GM12891 (cell line): ENCODE results near the gene L3MBTL2.

Experiments used
- PAX5 ChIP-seq: IDR thresholded peaks from 2 replicates; pipeline ENCODE4 v1.6.1; 2011; ENCODE audit warnings: low read length, moderate library complexity, mild to moderate bottlenecking; ENCODE audit not compliant: insufficient read depth, severe bottlenecking
- POLR2A ChIP-seq: IDR thresholded peaks from 2 replicates; pipeline ENCODE4 v1.6.1; 2011; ENCODE audit warnings: low read depth, low read length, control low read depth
- POLR2AphosphoS5 ChIP-seq: IDR thresholded peaks from 2 replicates; pipeline ENCODE4 v1.6.1; 2011; ENCODE audit warnings: low read depth, low read length, control low read depth
- SPI1 ChIP-seq: IDR thresholded peaks from 2 replicates; pipeline ENCODE4 v1.6.1; 2011; ENCODE audit warnings: low read depth, low read length, control low read depth

DNA sequence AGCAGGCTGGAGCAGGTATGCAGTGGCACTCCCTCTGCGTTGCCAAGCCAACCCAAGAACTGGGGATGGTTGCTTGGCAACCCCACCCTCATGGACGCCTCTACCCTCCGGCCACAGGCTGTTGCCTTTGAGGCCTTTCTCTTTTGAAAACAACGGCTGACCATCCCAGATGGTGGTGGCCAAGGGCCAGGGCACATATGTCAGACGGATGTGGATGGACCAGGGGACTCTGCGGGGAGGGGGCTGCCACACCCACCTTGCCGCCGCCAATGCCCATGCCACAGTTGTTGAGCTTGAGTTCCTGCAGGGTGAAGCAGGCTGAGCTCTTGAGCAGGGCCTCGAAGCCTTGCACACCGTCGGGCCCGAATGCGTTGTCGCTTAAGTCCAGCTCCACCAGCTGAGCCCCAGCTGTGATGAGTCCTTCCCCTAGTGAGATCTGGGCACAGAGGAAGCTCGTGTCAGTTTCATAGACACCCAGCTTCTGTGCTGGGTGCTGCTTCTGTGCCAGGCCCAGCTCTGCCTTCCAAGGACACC, 59.4 kb downstream of the L3MBTL2 start:
- no peak for TF ChIP-seq POLR2A
- TF ChIP-seq POLR2AphosphoS5: no peak
- TF ChIP-seq SPI1: no peak
- no peak for TF ChIP-seq PAX5
